GM23248 (cell line): ENCODE measurements around the gene B4GALT2. TPM values are rescaled to one million over a fixed set of nuclear protein-coding genes. Genes with fewer than 3 reads are reported as not detected.

Source experiments
- DNase-seq: peaks from one replicate; pipeline ENCODE4 v3.0.0-alpha.2; 2015
- H2AFZ ChIP-seq: fragments of 200-600 bp; sonication (generic); 2 replicates; pipeline ENCODE4 v1.6.1; 2016; ENCODE audit warnings: antibody characterized with exemption
- H3F3A ChIP-seq: fragments of 200-600 bp; sonication (generic); 2 replicates; pipeline ENCODE4 v1.6.1; 2016; ENCODE audit warnings: mild to moderate bottlenecking, antibody characterized with exemption, mixed run types; ENCODE audit not compliant: insufficient read depth
- H3K27ac ChIP-seq: fragments of 200-600 bp; sonication (generic); 2 replicates; pipeline ENCODE4 v1.5.1; 2016; ENCODE audit warnings: mild to moderate bottlenecking
- H3K27me3 ChIP-seq: fragments of 200-600 bp; sonication (generic); replicated peaks from 2 replicates; pipeline ENCODE4 v1.6.1; 2016; ENCODE audit warnings: mild to moderate bottlenecking; ENCODE audit not compliant: insufficient read depth
- H3K36me3 ChIP-seq: fragments of 200-600 bp; sonication (generic); 2 replicates; pipeline ENCODE4 v1.6.1; 2016; ENCODE audit warnings: low read depth, mild to moderate bottlenecking
- H3K4me1 ChIP-seq: fragments of 200-600 bp; sonication (generic); 2 replicates; pipeline ENCODE4 v1.6.1; 2016; ENCODE audit warnings: mild to moderate bottlenecking; ENCODE audit not compliant: insufficient read depth
- H3K4me2 ChIP-seq: fragments of 200-600 bp; sonication (generic); one replicate; pipeline ENCODE4 v1.6.1; 2016; ENCODE audit warnings: mild to moderate bottlenecking; ENCODE audit not compliant: unreplicated experiment
- H3K4me3 ChIP-seq: fragments of 200-600 bp; sonication (generic); 2 replicates; pipeline ENCODE4 v1.5.1; 2016; ENCODE audit warnings: mild to moderate bottlenecking
- H3K79me2 ChIP-seq: fragments of 200-600 bp; sonication (generic); 2 replicates; pipeline ENCODE4 v1.6.1; 2016; ENCODE audit warnings: mild to moderate bottlenecking; ENCODE audit not compliant: insufficient read depth
- H3K9ac ChIP-seq: fragments of 200-600 bp; sonication (generic); 2 replicates; pipeline ENCODE4 v1.6.1; 2016; ENCODE audit warnings: mild to moderate bottlenecking
- H3K9me2 ChIP-seq: fragments of 200-600 bp; sonication (generic); 2 replicates; pipeline ENCODE4 v1.6.1; 2016; ENCODE audit warnings: mixed run types, mild to moderate bottlenecking, moderate library complexity; ENCODE audit not compliant: insufficient read depth
- H3K9me3 ChIP-seq: fragments of 200-600 bp; sonication (generic); one replicate; pipeline ENCODE4 v1.6.1; 2017; ENCODE audit warnings: low read depth
- H4K20me1 ChIP-seq: fragments of 200-600 bp; sonication (generic); 2 replicates; pipeline ENCODE4 v1.6.0; 2016; ENCODE audit not compliant: insufficient read depth
- EZH2 ChIP-seq: fragments of 200-600 bp; sonication (generic); IDR thresholded peaks from 2 replicates; pipeline ENCODE4 v1.6.1; 2018; ENCODE audit warnings: antibody characterized with exemption, mild to moderate bottlenecking; ENCODE audit not compliant: insufficient read depth, poor library complexity, severe bottlenecking
- EZH2phosphoT487 ChIP-seq: fragments of 200-600 bp; sonication (generic); IDR thresholded peaks from 2 replicates; pipeline ENCODE4 v1.6.1; 2018; ENCODE audit warnings: antibody characterized with exemption, moderate library complexity, mild to moderate bottlenecking, low read depth; ENCODE audit not compliant: insufficient read depth
- whole genome bisulfite sequencing, 2 experiments: methylation state at CpG; one replicate each; pipeline ENCODE4 v1.1.6; 2015 to 2017; ENCODE audit warnings: low lambda C conversion rate in 2 of 2, low coverage in 1 of 2; ENCODE audit errors: missing lambda C conversion rate in 2 of 2; 5-methylcytosine and 5-hydroxymethylcytosine counted together
- in situ Hi-C: fragments of 300-500 bp; cut with MboI; formaldehyde crosslinking; loops from 2 replicates; pipeline ENCODE4 v1.15.0; 2020
- polyA plus RNA-seq: library from polyadenylated mRNA; unstranded; fragments of >200 nt; fragmentation: Nextera tagmentation; extraction: Ambion mirVana; gene quantifications from 2 replicates; pipeline ENCODE4 v1.2.1, GENCODE V29; 2016
- total RNA-seq: library from RNA; depleted of rRNA; stranded (reverse); fragments of >200 nt; shearing (Covaris generic); gene quantifications from 2 replicates; pipeline ENCODE4 v1.2.3, GENCODE V29; 2014

The B4GALT2 gene
- total and polyA plus RNA-seq, 2 experiments from 2014 or later: 27.3 to 221 TPM

DNA sequence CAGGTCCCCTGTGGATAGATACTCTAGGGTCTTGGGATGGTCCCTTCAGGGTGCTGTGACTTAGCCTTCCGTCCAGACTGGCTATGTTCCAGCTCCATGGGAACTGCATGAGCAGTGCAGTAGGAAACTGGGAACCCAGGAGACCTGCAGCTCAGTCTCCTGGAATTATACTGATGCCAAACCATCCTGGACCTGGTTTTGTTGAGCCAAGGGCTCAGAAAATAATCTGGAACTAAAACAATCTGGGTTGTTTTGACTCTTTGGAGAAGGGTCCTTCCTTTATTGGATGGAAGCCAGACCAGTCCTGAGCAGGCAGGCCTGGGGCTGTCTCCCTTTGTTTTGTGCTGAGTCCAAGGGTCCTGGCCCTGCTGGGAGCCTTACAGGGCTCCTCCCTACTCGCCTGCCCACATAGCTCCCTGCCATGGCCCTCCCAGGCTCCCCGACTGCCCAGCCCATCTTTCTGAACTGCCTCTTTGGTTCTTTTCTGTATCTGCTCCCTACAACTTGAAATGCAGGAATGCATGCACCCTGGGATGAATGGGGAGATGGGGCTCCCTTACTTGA is 31.1 kb upstream of the B4GALT2 start:
- Histone ChIP-seq H3K4me3 (peak overlapping the region; percentile 92), H3K27ac (no peak overlapping the region), H3K27me3 (no peaks in the 10 kb centered on the region), H3K4me2 (peak overlapping the region; percentile 74), H3K79me2 (peaks cover 50% of the 10 kb centered on the region), H3K36me3 (no peaks in the 10 kb centered on the region), H3K9ac (peak overlapping the region; percentile 86), H3K9me3 (no peaks in the 10 kb centered on the region), H3K9me2 (no peaks in the 10 kb centered on the region), H3F3A (0 out of 2 replicates have a peak, but pooled peaks cover 5% of the 10 kb centered on the region), H3K4me1 (peaks cover 15% of the 10 kb centered on the region), H2AFZ (no peak overlapping the region), H4K20me1 (no peaks in the 10 kb centered on the region)
- 6 to 13% methylated on average over 3 of the region's 3 CpGs for WGBS, 2 experiments
- TF ChIP-seq EZH2 (no peak), EZH2phosphoT487 (no peak)
- peak; percentile 36 for DNase-seq
- in situ Hi-C loops: loop anchor here (25.0 kb wide), 2 partner anchors 411 to 711 kb away; partner anchors contain the start of gene PTPRF

DNA sequence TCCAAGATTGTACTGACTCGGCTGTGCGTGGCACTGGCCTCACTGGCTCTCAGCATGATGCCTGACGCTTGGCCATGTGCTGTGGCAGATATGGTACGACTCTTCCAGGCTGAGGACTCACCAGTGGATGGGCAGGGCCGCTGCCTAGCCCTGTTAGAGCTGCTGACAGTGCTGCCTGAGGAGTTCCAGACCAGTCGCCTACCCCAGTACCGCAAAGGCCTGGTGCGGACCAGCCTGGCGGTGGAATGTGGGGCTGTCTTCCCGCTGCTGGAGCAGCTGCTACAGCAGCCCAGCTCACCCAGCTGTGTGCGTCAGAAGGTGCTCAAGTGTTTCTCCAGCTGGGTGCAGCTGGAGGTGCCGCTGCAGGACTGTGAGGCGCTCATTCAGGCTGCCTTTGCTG is 29.3 kb upstream of the B4GALT2 start:
- Histone ChIP-seq H3K27ac (no peak overlapping the region), H3K36me3 (no peaks in the 10 kb centered on the region), H3K4me2 (no peak overlapping the region), H3K9ac (no peak overlapping the region), H3K4me3 (no peak overlapping the region), H3K79me2 (peaks cover 64% of the 10 kb centered on the region), H4K20me1 (no peaks in the 10 kb centered on the region), H3K27me3 (no peaks in the 10 kb centered on the region), H3K9me3 (no peaks in the 10 kb centered on the region), H3F3A (0 out of 2 replicates have a peak, but pooled peaks cover 5% of the 10 kb centered on the region), H2AFZ (no peak overlapping the region), H3K9me2 (no peaks in the 10 kb centered on the region), H3K4me1 (peaks cover 15% of the 10 kb centered on the region)
- no peak for DNase-seq
- TF ChIP-seq EZH2 (no peak), EZH2phosphoT487 (no peak)
- in situ Hi-C loops: loop anchor here (25.0 kb wide), 2 partner anchors 412 to 712 kb away; partner anchors contain the start of gene PTPRF
- WGBS, 2 experiments: 83 to 84% methylated on average over 13 of the region's 13 CpGs

DNA sequence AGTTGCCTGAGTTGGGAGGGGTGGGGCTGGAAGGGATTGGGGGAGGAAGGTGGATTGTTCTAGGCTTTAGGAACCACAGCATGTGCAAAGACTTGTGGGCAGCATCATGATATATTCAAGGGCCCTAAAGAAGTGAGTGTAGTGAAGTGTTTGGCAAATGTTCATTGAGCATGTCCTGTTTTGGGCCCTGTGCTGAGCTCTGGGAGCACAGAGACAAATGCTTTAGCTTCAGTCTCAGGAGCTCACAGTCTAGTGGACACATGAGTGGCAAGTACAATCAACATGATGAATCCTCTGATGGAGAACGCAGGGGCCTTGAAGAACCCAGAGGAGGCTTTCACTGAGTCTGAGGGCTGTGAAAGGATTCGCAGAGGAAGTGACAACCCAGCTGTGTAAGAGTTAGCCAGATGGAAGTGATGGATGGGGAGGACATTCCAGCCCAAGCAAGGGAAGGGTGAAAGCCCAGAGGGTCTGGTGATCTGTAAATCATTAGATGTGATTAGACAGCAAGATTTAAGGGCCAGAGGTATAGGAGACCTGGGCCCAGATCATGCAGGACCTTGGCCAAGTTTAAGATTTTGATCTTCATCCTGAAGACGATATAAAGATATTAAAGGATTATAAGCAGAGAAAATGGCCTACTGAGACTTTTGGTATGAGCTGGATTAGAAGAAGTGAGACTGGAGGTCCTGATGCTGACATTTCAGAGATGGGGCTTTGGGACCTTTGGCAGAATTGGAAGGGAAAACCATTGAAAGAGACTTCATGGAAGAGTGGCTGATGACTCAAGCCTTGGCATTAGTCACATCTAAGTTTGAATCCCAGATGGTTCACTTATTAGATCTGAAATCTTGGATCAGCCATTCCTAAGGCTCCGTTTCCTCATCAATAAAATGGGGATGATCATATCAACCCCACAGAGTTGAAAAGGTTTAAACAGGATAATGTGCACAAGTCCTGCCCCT is 27.7 kb upstream of the B4GALT2 start:
- Histone ChIP-seq H3K4me3 (no peak overlapping the region), H2AFZ (no peak overlapping the region), H3K27ac (no peak overlapping the region), H3F3A (no peaks in the 10 kb centered on the region), H3K79me2 (peaks cover 64% of the 10 kb centered on the region), H3K9me2 (no peaks in the 10 kb centered on the region), H3K9me3 (no peaks in the 10 kb centered on the region), H3K4me1 (peaks cover 10% of the 10 kb centered on the region), H3K9ac (no peak overlapping the region), H3K27me3 (no peaks in the 10 kb centered on the region), H4K20me1 (0 out of 2 replicates have a peak, but pooled peaks cover 6% of the 10 kb centered on the region), H3K36me3 (no peaks in the 10 kb centered on the region), H3K4me2 (no peak overlapping the region)
- peak; percentile 53 for DNase-seq
- TF ChIP-seq EZH2phosphoT487 (no peak), EZH2 (no peak)
- WGBS, 2 experiments: 69 to 72% methylated on average over 4 of the region's 4 CpGs
- in situ Hi-C loops: no loop called here

DNA sequence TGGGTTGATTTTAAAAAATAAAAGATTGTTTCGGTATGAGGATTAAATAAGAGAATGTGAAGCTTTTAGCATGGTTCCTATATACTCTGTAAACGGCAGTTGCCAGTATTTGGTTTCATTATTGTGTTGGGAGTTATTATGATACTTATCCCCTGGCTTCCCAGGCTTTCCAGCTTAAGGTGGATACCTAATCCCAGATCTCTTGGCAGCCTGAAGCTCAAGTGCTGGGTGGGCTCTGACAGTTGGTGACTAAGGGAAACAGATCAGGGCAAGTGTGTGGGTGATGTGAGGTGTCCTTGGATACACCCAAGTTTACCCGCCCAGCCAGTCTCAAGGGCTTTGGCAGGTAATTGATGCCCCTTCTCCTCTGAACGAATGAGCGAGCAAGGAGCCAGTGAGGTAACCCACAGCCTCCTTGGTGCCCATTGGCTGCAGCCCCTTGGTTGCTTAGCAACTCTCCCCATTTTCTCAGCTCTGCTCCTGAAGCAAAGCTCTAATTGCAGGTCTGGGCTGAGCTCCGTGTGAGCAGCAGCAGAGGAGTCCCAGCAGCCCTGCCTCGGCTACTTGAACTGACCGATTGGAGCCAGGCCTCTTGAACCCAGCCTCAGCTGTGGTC is 26.2 kb upstream of the B4GALT2 start:
- H3K27me3 ChIP-seq: no peaks in the 10 kb centered on the region
- H4K20me1 ChIP-seq: 0 out of 2 replicates have a peak, but pooled peaks cover 6% of the 10 kb centered on the region
- H3K9ac ChIP-seq: no peak overlapping the region
- no peak for DNase-seq
- in situ Hi-C loops: no loop called here
- H3K9me2 ChIP-seq: no peaks in the 10 kb centered on the region
- TF ChIP-seq EZH2: no peak
- no peak overlapping the region for H3K4me2 ChIP-seq
- no peaks in the 10 kb centered on the region for H3K9me3 ChIP-seq
- H3K79me2 ChIP-seq: peaks cover 54% of the 10 kb centered on the region
- no peaks in the 10 kb centered on the region for H3F3A ChIP-seq
- no peak overlapping the region for H3K4me3 ChIP-seq
- peaks cover 5% of the 10 kb centered on the region; the same call in 1 of the 2 replicates for H3K36me3 ChIP-seq
- H2AFZ ChIP-seq: no peak overlapping the region
- H3K4me1 ChIP-seq: peaks cover 8% of the 10 kb centered on the region
- 76 to 84% methylated on average over 8 of the region's 8 CpGs for WGBS, 2 experiments
- no peak overlapping the region for H3K27ac ChIP-seq
